ENCODE data around the gene SENP7.

- no peak for TF ChIP-seq ELF4 (IDR thresholded peaks at IDR 0.05)
- no peak for TF ChIP-seq FOXK2 (IDR thresholded peaks at IDR 0.05)
- no peak for TF ChIP-seq FOXM1 (IDR thresholded peaks at IDR 0.05; ENCODE audit: borderline replicate concordance)
- no peak for TF ChIP-seq L3MBTL2 (conservative IDR thresholded peaks at IDR 0.05)
- TF ChIP-seq NFRKB (IDR thresholded peaks at IDR 0.05), result no peak
- TF ChIP-seq FOXA1 (IDR thresholded peaks at IDR 0.05), result no peak
- TF ChIP-seq SUZ12 (IDR thresholded peaks at IDR 0.05), result no peak
- no peak for TF ChIP-seq LEF1 (IDR thresholded peaks at IDR 0.05; ENCODE audit: borderline replicate concordance)
- TF ChIP-seq SP1 (IDR thresholded peaks at IDR 0.05), result no peak
These were observed 121.5 kb downstream of the SENP7 start for GRCh38 chr3:101391413-101391950.

Measured in HEK293T (cell line).